Measurements from ENCODE around the gene SCPEP1. TPM values are rescaled to one million over a fixed set of nuclear protein-coding genes. Genes with fewer than 3 reads are reported as not detected.

Gene SCPEP1
- polyA plus RNA-seq, 1 donor: 100 TPM

DNA sequence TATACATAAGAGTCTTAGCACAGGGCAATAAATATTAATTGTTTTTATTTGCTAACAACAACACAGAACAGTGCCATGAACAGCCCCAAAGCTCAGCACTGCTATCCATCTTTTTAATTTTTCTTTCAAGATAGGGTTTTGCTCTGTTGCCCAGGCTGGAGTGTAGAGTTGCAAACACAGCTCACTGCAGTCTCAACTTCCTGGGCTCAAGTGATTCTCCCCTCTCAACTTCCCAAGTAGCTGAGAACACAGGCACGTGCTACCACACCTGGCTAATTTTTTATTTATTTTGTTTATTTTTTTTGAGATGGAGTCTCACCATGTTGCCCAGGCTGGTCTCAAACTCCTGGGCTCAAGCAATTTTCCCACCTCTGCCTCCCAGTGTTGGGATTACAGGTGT, 59.5 kb downstream of the SCPEP1 start:
- DNase-seq: no peak

DNA sequence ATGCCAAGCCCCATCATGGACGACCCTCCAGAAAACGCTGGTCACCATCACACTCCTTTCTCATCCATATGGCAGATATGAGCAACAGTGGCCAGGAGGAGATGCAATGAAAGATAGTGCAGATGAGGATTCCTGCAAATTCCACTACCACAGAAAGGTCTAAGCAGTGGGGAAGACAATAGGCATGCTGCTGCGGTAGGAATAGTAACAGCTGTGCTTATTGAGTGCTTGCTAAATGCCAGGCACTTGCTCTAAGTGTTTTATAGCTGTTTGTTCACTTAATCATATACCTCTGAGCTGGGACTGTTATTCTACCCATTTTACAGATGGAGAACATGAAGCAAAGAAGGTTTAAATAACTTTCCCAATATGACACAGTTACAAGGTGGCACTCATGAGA, 60.6 kb downstream of the SCPEP1 start:
- DNase-seq: no peak

- DNase-seq: no peak
These were observed 62.6 kb downstream of the SCPEP1 start for GRCh38 chr17:57040571-57040970.

- DNase-seq: no peak
These were observed 65.3 kb downstream of the SCPEP1 start for GRCh38 chr17:57043276-57043675.

GRCh38 chr17:57044976-57045867, 67.3 kb downstream of the SCPEP1 start:
- no peak for DNase-seq

DNA sequence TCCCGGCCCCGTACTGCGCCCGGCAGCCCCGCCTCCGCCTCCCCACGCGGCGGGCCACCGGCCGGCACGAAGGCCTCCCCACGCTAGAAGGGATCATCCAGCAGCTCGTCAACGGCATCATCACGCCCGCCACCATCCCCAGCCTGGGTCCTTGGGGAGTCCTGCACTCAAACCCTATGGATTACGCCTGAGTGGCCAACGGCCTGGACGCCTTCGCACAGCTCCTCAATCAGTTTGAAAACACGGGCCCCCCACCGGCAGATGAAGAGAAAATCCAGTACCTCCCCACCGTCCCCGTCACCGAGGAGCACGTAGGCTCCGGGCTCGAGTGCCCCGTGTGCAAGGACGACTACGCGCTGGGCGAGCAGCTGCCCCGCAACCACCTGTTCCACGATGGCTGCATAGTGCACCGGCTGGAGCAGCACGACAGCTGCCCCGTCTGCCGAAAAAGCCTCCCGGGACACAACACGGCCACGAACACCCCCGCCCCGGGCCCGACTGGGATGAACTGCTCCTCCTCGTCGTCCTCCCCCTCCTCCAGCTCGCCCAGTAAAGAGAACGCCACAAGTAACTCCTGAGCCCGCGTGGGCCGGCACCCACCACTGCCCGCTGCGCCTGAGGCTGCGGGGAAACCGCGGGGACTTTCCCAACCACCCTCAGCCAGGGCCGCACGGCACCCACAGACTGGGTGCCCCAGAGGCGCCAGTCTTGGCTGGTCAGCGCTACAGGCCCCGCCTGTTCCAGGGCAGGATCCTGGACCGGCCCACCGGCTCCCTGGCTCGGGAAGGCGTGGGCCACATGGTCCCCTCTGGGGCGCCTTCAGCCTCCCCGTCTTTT, 68.2 kb downstream of the SCPEP1 start:
- no peak for DNase-seq

DNA sequence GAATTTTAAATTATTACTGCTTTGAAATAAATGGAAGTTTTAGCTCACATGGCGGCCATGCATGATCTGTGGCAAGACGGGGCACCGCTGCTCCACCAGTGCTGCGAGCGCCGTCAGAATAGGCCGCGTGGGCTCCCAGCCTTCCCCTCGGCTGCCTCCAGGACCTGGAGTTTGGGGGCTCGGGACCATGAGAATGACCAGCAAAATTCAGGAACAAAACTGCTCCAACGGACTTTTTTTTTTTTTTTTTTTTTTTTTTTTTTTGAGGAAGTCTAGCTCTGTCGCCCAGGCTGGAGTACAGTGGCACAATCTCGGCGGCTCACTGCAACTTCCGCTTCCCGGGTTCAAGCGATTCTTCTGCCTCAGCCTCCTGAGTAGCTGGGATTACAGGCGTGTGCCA, 68.8 kb downstream of the SCPEP1 start:
- DNase-seq: no peak

DNA sequence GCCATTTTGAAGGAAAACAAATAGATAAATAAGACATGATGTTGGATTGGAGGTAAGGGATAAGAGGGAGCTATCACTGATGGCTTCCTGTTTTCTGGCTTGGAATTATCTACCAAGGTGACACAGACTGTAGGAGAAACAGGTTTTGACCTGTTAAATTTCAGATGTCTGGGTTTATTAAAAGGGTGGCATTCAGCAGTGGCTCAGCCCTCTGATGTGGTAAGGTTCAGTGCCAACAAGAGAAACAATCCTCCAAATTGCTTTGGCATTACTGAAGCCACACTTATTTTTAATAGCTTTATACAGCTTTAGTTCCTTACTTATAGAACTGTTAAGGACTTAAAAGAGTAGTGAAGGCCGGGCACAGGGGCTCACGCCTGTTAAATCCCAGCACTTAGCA, 70.2 kb downstream of the SCPEP1 start:
- no peak for DNase-seq

- DNase-seq: no peak
These were observed 72.4 kb downstream of the SCPEP1 start for GRCh38 chr17:57050306-57050705.

DNA sequence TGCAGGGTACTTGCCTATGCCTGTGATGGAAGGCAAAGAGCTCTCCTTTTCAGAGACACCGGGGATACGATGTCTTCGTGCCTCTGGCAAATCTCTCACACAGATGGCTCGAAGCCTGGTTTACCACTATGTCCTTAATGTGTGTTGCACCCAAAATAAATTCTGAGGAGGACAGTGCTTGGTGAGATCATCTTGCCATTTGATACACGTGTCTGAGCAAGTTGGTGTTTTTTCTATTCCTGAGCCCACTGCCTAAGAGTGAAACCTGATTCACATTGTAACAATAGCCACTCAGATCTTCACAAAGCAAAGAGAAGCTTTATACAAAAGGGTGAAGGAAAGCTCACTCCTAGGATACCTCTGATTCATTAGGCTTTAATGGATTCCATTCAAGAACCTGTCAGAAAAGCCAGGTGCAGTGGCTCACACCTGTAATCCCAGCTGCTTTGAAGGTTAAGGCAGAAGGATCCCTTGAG, 74.0 kb downstream of the SCPEP1 start:
- peak; percentile 54 for DNase-seq

Other genes starting within 250 kb of the SCPEP1 start
- 1.6 TPM for gene C17orf67, start 144.2 kb upstream of the SCPEP1 start, polyA plus RNA-seq (ENCODE audit: insufficient read length)
- gene DGKE, start 144.0 kb upstream of the SCPEP1 start, polyA plus RNA-seq (ENCODE audit: insufficient read length): 8.3 TPM
- gene TRIM25, start 64.1 kb upstream of the SCPEP1 start, polyA plus RNA-seq (ENCODE audit: insufficient read length): 41.6 TPM
- gene COIL, start 17.1 kb upstream of the SCPEP1 start, polyA plus RNA-seq (ENCODE audit: insufficient read length): 33.2 TPM
- gene AKAP1, start 107.1 kb downstream of the SCPEP1 start, polyA plus RNA-seq (ENCODE audit: insufficient read length): 36.4 TPM

Measured in left kidney (tissue), 2 donors.